ENCODE results near the gene ARL1. TPM values are rescaled to one million over a fixed set of nuclear protein-coding genes. Genes with fewer than 3 reads are reported as not detected.
"Not testable (repeated sequence)": the region's sequence is repeated elsewhere in the genome, so short reads cannot be mapped to it uniquely, and the experiment has no call there.

The ARL1 gene
- total and polyA plus RNA-seq, 2 of the 13 experiments (the other 11 are each of a cell fraction or from before 2014, with no cell fraction given), result 90.9 to 123 TPM

DNA sequence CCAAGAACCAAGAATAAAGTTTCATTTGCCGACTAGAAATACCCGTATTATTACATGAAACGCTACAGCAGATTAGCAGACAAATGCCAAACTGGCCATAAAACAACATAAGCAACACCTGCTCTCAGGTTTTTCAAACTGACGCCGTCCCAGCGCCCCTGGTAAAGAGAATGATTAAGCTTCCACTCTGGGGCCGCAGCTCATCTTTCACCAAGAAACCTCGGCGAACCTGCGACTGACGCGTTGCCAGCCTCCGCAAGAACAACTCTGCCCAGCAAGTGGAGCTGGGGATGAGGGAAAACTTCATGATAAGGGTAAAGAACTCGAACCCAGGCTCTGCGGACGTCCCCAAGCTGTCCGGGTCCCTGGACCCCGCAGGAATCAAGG is 530 bp downstream of the ARL1 start (continued):
- peak; percentile 33; the same call in 1 of the 2 replicates for TF ChIP-seq ZNF766 (CRISPR knock-in tag; IDR thresholded peaks at IDR 0.05; ENCODE audit: borderline replicate concordance)
- TF ChIP-seq MXI1 (IDR thresholded peaks at IDR 0.05; ENCODE audit: borderline replicate concordance, low read depth, low read length), result no peak
- TF ChIP-seq KAT8 (CRISPR knock-in tag; IDR thresholded peaks at IDR 0.05), result no peak
- TF ChIP-seq ARID2 (CRISPR knock-in tag; IDR thresholded peaks at IDR 0.05; ENCODE audit: borderline replicate concordance), result no peak
- TF ChIP-seq, protein P1, sequence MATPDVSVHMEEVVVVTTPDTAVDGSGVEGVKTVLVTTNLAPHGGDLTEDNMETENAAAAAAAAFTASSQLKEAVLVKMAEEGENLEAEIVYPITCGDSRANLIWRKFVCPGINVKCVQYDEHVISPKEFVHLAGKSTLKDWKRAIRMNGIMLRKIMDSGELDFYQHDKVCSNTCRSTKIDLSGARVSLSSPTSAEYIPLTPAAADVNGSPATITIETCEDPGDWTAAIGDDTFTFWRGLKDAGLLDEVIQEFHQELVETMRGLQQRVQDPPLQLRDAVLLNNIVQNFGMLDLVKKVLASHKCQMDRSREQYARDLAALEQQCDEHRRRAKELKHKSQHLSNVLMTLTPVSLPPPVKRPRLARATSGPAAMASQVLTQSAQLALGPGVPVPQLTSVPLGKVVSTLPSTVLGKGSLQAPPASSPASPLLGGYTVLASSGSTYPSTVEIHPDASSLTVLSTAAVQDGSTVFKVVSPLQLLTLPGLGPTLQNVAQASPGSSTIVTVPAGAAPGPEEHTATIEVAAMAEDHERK (CRISPR knock-in tag; IDR thresholded peaks at IDR 0.05; ENCODE audit: low read depth), result no peak
- TF ChIP-seq ZNF607 (CRISPR knock-in tag; IDR thresholded peaks at IDR 0.05; ENCODE audit: borderline replicate concordance), result no peak
- no peak for TF ChIP-seq ZNF431 (CRISPR knock-in tag; IDR thresholded peaks at IDR 0.05; ENCODE audit: borderline replicate concordance, low read depth)
- TF ChIP-seq NCOA1 (CRISPR knock-in tag; IDR thresholded peaks at IDR 0.05), result 0 out of 2 replicates have a peak, but pooled peaks have one; percentile 6
- TF ChIP-seq ZNF780A (CRISPR knock-in tag; IDR thresholded peaks at IDR 0.05), result 0 out of 2 replicates have a peak, but pooled peaks have one; percentile 12
- no peak for TF ChIP-seq ZFP36L2 (CRISPR knock-in tag; IDR thresholded peaks at IDR 0.05)
- TF ChIP-seq, protein P2, sequence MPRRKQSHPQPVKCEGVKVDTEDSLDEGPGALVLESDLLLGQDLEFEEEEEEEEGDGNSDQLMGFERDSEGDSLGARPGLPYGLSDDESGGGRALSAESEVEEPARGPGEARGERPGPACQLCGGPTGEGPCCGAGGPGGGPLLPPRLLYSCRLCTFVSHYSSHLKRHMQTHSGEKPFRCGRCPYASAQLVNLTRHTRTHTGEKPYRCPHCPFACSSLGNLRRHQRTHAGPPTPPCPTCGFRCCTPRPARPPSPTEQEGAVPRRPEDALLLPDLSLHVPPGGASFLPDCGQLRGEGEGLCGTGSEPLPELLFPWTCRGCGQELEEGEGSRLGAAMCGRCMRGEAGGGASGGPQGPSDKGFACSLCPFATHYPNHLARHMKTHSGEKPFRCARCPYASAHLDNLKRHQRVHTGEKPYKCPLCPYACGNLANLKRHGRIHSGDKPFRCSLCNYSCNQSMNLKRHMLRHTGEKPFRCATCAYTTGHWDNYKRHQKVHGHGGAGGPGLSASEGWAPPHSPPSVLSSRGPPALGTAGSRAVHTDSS (CRISPR knock-in tag; conservative IDR thresholded peaks at IDR 0.05), result no peak

DNA sequence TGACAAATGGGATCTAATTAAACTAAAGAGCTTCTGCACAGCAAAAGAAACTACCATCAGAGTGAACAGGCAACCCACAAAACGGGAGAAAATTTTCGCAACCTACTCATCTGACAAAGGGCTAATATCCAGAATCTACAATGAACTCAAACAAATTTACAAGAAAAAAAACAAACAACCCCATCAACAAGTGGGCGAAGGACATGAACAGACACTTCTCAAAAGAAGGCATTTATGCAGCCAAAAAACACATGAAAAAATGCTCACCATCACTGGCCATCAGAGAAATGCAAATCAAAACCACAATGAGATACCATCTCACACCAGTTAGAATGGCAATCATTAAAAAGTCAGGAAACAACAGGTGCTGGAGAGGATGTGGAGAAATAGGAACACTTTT is 16.4 kb downstream of the ARL1 start:
- ATAC-seq, POLR2A ChIA-PET, FAIRE-seq: not testable (repeated sequence)

More for the DNA sequence above, 16.4 kb downstream of the ARL1 start:
- H3K4me2 ChIP-seq (ENCODE audit: low read depth, low read length); H3K9me3 ChIP-seq (ENCODE audit: low read length); H4K20me1 ChIP-seq (ENCODE audit: insufficient read depth, low read length); H2AFZ ChIP-seq (ENCODE audit: low read length); H3K4me1 ChIP-seq (ENCODE audit: insufficient read depth, low read length); in situ Hi-C loops (cut with HindIII; ENCODE audit: extremely low pct_ligation_motif_present, low pct_unique_long_range_greater_than_20kb); BruUV-seq (replicated peaks); intact Hi-C loops (cut with micrococcal nuclease; ENCODE audit: unreplicated experiment); H3K27me3 ChIP-seq (ENCODE audit: control insufficient read depth in 1 of 2, insufficient read depth in 2 of 2, low read length in 2 of 2); DNase-seq (ENCODE audit: low spot score); H3K79me2 ChIP-seq (ENCODE audit: insufficient read depth, low read length); H3K9ac ChIP-seq (ENCODE audit: insufficient read depth, low read depth, low read length); CTCF ChIA-PET (ENCODE audit: low intra/inter-chr PET ratio, low total read pairs); H3K4me3 ChIP-seq (replicated peaks in 1 of 3; ENCODE audit: insufficient read depth in 1 of 3, low read depth in 2 of 3, low read length in 3 of 3); H3K27ac ChIP-seq (ENCODE audit: extremely low read length, insufficient read depth, low read length): not testable (repeated sequence)
- peaks cover 9 to 27% of the 10 kb centered on the region in 2 experiments for H3K36me3 ChIP-seq (replicated peaks in 1 of 2; ENCODE audit: control insufficient read depth in 1 of 2, insufficient read depth in 2 of 2, low read length in 2 of 2)
- 75% methylated on average over 3 of the region's 3 CpGs for WGBS (ENCODE audit: low lambda C conversion rate)

All from HepG2 (cell line).